AG09309 (cell line): Measurements from ENCODE around the gene MGMT.

ENCODE experiments used
- DNase-seq: peaks from one replicate; pipeline ENCODE4 v3.0.0-alpha.2; 2010; ENCODE audit warnings: low read depth
- H3K4me3 ChIP-seq: 2 replicates; pipeline ENCODE4 v1.5.1; 2011; ENCODE audit warnings: mild to moderate bottlenecking, low read depth, low read length, moderate library complexity; ENCODE audit not compliant: control insufficient read depth
- CTCF ChIP-seq: IDR thresholded peaks from 2 replicates; pipeline ENCODE4 v1.5.1; 2011; ENCODE audit warnings: mild to moderate bottlenecking, low read depth, low read length, inconsistent platforms; ENCODE audit not compliant: insufficient read depth, control insufficient read depth; ENCODE audit errors: missing control alignments

Gene MGMT

GRCh38 chr10:129685271-129685670, 218.2 kb downstream of the MGMT start:
- no peak for DNase-seq
- no peak for TF ChIP-seq CTCF
- no peak overlapping the region for H3K4me3 ChIP-seq

GRCh38 chr10:129689671-129690071, 222.6 kb downstream of the MGMT start:
- no peak for DNase-seq
- H3K4me3 ChIP-seq: no peak overlapping the region
- TF ChIP-seq CTCF: no peak

GRCh38 chr10:129690248-129691070, 223.4 kb downstream of the MGMT start:
- no peak for DNase-seq
- H3K4me3 ChIP-seq: no peak overlapping the region
- no peak for TF ChIP-seq CTCF

GRCh38 chr10:129692695-129693094, 225.7 kb downstream of the MGMT start:
- no peak for DNase-seq
- TF ChIP-seq CTCF: no peak
- no peak overlapping the region for H3K4me3 ChIP-seq

- DNase-seq: no peak
- no peak for TF ChIP-seq CTCF
- H3K4me3 ChIP-seq: no peak overlapping the region
Measured at GRCh38 chr10:129693382-129693781, 226.3 kb downstream of the MGMT start.

- DNase-seq: no peak
- no peak for TF ChIP-seq CTCF
- H3K4me3 ChIP-seq: no peak overlapping the region
Measured at GRCh38 chr10:129694184-129694583, 227.1 kb downstream of the MGMT start.
